ENCODE results near the gene PRDM16. TPM values are rescaled to one million over a fixed set of nuclear protein-coding genes. Genes with fewer than 3 reads are reported as not detected.

PRDM16 gene
- polyA plus RNA-seq, 1 donor (not counting 4 experiments of a cell fraction or from before 2014, with no cell fraction given), result 0.05 TPM

DNA sequence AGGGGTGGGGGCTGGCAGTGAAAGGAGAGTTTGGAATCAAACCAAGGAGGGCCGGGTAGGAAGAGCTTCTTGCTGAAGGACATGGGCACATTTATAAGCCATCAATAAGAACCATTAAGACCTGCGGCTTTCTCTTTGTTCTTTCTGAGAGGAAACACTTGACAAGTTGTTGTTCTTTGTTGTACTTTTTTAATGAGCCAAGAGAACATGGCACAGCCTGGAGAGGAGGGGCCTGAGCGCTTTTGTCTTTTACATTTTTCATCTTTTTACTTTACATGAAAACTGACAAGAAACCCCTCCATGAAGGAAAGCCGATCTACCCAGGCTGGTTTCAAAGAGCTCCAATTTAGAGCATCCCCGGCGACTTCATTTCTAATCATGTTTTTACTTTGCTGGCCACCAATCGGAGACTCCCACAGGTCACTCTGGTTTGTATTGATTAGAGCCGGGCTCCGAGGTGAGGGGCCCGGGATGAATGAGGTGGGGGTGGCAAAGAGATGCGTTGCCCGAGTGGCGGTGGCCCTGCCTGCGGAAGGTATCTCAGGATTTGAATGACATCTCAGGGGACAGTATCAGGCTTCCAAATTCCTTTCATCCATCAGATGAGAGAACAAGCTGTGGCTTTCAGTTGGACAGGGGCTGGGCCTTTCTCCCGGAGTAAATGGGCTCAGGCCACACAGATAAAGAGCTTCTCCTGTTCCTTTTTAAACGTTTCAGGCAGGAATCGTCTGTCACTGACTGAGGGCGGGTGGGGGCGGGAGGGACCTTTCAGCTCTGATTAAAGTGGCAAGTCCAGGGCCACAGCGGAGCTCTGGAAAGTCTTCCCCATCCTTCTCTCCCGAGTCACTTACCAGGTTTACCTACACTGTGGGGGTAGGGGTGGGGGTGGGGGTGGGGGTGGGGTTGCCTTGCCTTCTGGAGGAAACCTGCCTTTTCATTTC, 246.7 kb downstream of the PRDM16 start:
- H3K4me2 ChIP-seq (ENCODE audit: control insufficient read depth, extremely low read depth, insufficient read depth, low read depth, low read length), result no peak overlapping the region
- no peaks in the 10 kb centered on the region for H3K36me3 ChIP-seq (ENCODE audit: control insufficient read depth in 2 of 2, extremely low read depth in 1 of 2, insufficient read depth in 2 of 2, low read length in 2 of 2)
- peaks cover 18% of the 10 kb centered on the region for H3K27me3 ChIP-seq (ENCODE audit: control insufficient read depth, extremely low read depth, insufficient read depth, low read length)
- H4K20me1 ChIP-seq (ENCODE audit: control insufficient read depth, extremely low read depth, insufficient read depth, low read length), result no peaks in the 10 kb centered on the region
- FAIRE-seq (no peak), DNase-seq (ENCODE audit: low read depth, low spot score) (no peak)
- no peak overlapping the region for H3K27ac ChIP-seq (ENCODE audit: control insufficient read depth, insufficient read depth, low read length)
- no peak overlapping the region for H2AFZ ChIP-seq (ENCODE audit: control insufficient read depth, low read length)
- H3K4me1 ChIP-seq (ENCODE audit: control insufficient read depth, extremely low read depth, insufficient read depth, low read length), result no peaks in the 10 kb centered on the region
- H3K9ac ChIP-seq (ENCODE audit: control insufficient read depth, extremely low read depth, insufficient read depth, low read length), result no peak overlapping the region
- dilution Hi-C loops (cut with MboI; ENCODE audit: extremely low pct_ligation_motif_present, low sequenced_read_pairs), result no loop called here
- no peaks in the 10 kb centered on the region for H3K9me1 ChIP-seq (ENCODE audit: control insufficient read depth, extremely low read depth, insufficient read depth, low read length)
- TF ChIP-seq EZH2 (IDR thresholded peaks at IDR 0.05; ENCODE audit: low read length), result no peak
- TF ChIP-seq, protein P1, sequence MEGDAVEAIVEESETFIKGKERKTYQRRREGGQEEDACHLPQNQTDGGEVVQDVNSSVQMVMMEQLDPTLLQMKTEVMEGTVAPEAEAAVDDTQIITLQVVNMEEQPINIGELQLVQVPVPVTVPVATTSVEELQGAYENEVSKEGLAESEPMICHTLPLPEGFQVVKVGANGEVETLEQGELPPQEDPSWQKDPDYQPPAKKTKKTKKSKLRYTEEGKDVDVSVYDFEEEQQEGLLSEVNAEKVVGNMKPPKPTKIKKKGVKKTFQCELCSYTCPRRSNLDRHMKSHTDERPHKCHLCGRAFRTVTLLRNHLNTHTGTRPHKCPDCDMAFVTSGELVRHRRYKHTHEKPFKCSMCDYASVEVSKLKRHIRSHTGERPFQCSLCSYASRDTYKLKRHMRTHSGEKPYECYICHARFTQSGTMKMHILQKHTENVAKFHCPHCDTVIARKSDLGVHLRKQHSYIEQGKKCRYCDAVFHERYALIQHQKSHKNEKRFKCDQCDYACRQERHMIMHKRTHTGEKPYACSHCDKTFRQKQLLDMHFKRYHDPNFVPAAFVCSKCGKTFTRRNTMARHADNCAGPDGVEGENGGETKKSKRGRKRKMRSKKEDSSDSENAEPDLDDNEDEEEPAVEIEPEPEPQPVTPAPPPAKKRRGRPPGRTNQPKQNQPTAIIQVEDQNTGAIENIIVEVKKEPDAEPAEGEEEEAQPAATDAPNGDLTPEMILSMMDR (optimal IDR thresholded peaks at IDR 0.05 in 1 of 3, IDR thresholded peaks at IDR 0.05 in 1 of 3, conservative IDR thresholded peaks at IDR 0.05 in 1 of 3; ENCODE audit: extremely low read depth in 1 of 3, insufficient read depth in 2 of 3, low read length in 3 of 3), result no peak
- peaks cover 7% of the 10 kb centered on the region for H3K9me3 ChIP-seq (ENCODE audit: control insufficient read depth, low read depth, low read length)
- H3K79me2 ChIP-seq (ENCODE audit: control insufficient read depth, insufficient read depth, low read length), result no peaks in the 10 kb centered on the region
- no peak overlapping the region for H3K4me3 ChIP-seq (ENCODE audit: control insufficient read depth in 2 of 3, extremely low read depth in 1 of 3, insufficient read depth in 2 of 3, low read depth in 1 of 3, low read length in 3 of 3)

DNA sequence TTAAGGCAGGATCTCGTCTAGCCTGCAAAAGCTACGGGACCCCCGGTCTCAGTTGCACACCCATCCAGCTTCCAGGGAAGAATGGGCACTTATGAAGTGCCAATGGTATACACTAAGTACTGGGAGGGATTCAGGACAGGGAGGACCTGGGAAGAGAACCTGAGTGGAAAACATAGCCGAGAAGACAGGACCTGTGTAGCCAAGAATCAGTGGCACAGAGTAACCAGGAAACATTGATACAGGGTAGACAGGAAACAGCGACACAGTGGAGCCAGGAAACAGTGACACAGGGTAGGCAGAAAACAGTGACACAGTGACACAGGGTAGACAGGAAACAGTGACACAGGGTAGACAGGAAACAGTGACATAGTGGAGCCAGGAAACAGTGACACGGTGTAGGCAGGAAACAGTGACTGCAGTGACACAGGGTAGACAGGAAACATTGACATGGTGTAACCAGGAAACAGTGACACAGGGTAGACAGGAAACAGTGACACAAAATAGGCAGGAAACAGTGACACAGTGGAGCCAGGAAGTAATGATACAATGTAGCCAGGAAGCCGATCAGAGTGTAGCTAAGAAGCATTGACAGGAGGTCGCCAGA, 247.4 kb downstream of the PRDM16 start:
- H3K27me3 ChIP-seq (ENCODE audit: control insufficient read depth, extremely low read depth, insufficient read depth, low read length), result peaks cover 18% of the 10 kb centered on the region
- H3K4me3 ChIP-seq (ENCODE audit: control insufficient read depth in 2 of 3, extremely low read depth in 1 of 3, insufficient read depth in 2 of 3, low read depth in 1 of 3, low read length in 3 of 3), result no peak overlapping the region
- H3K4me2 ChIP-seq (ENCODE audit: control insufficient read depth, extremely low read depth, insufficient read depth, low read depth, low read length), result no peak overlapping the region
- no peaks in the 10 kb centered on the region for H4K20me1 ChIP-seq (ENCODE audit: control insufficient read depth, extremely low read depth, insufficient read depth, low read length)
- no peak for TF ChIP-seq EZH2 (IDR thresholded peaks at IDR 0.05; ENCODE audit: low read length)
- TF ChIP-seq, protein P1 (optimal IDR thresholded peaks at IDR 0.05 in 1 of 3, IDR thresholded peaks at IDR 0.05 in 1 of 3, conservative IDR thresholded peaks at IDR 0.05 in 1 of 3; ENCODE audit: extremely low read depth in 1 of 3, insufficient read depth in 2 of 3, low read length in 3 of 3), result no peak
- H3K9me1 ChIP-seq (ENCODE audit: control insufficient read depth, extremely low read depth, insufficient read depth, low read length), result no peaks in the 10 kb centered on the region
- H3K79me2 ChIP-seq (ENCODE audit: control insufficient read depth, insufficient read depth, low read length), result no peaks in the 10 kb centered on the region
- dilution Hi-C loops (cut with MboI; ENCODE audit: extremely low pct_ligation_motif_present, low sequenced_read_pairs), result no loop called here
- no peaks in the 10 kb centered on the region for H3K4me1 ChIP-seq (ENCODE audit: control insufficient read depth, extremely low read depth, insufficient read depth, low read length)
- no peak overlapping the region for H3K27ac ChIP-seq (ENCODE audit: control insufficient read depth, insufficient read depth, low read length)
- H2AFZ ChIP-seq (ENCODE audit: control insufficient read depth, low read length), result no peak overlapping the region
- FAIRE-seq (no peak), DNase-seq (ENCODE audit: low read depth, low spot score) (no peak)
- no peak overlapping the region for H3K9ac ChIP-seq (ENCODE audit: control insufficient read depth, extremely low read depth, insufficient read depth, low read length)
- H3K9me3 ChIP-seq (ENCODE audit: control insufficient read depth, low read depth, low read length), result peaks cover 5% of the 10 kb centered on the region
- H3K36me3 ChIP-seq (ENCODE audit: control insufficient read depth in 2 of 2, extremely low read depth in 1 of 2, insufficient read depth in 2 of 2, low read length in 2 of 2), result no peaks in the 10 kb centered on the region
